HepG2 (cell line): ENCODE data around the gene MAGI1.

Source experiments
- SIN3A ChIP-seq: IDR thresholded peaks from 2 replicates; pipeline ENCODE4 v1.6.1; 2011; ENCODE audit warnings: low read depth, mild to moderate bottlenecking, control low read depth, low read length, borderline replicate concordance
- ZNF558 ChIP-seq: sonication (generic); formaldehyde crosslinking; IDR thresholded peaks from 2 replicates; pipeline ENCODE4 v1.9.0; 2022; ENCODE audit warnings: mild to moderate bottlenecking, missing genetic modification reagents, borderline replicate concordance

DNA sequence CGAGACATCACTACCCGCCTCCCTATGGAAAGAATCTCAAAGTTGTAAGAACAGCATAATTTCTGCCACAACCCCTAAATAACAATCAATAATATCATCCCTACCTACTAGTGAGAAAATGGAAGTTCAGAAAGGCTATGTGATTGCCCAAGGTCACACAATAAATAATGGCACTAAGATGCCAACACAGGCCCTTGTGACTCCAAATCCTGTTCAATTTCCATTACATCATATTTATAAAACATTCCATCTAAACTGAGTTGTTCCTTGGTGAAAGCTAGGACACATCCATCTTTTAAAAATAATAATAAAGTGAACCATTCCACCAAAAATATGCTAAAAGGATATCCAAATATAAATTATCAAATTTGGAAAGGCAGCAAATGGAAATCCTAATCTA is 144.6 kb downstream of the MAGI1 start:
- no peak for TF ChIP-seq SIN3A
- no peak for TF ChIP-seq ZNF558
